Peyer's patch (tissue), 4 donors: ENCODE measurements around the gene MS4A4E.

Source experiments
- CTCF ChIP-seq, 6 experiments: fragments of 450-650 bp in 4 of 6; fragments of 200-600 bp in 2 of 6; sonication (generic) in 1 of 6; IDR thresholded peaks; one replicate each; pipeline ENCODE4 v1.5.1; 2017 to 2019; ENCODE audit warnings: antibody characterized with exemption in 6 of 6, mild to moderate bottlenecking in 3 of 6, moderate library complexity in 1 of 6
- POLR2A ChIP-seq, 2 donors: fragments of 450-650 bp; IDR thresholded peaks; one replicate each; pipeline ENCODE4 v1.5.1; 2017; ENCODE audit warnings: antibody characterized with exemption in 2 of 2, mild to moderate bottlenecking in 2 of 2, moderate library complexity in 2 of 2

GRCh38 chr11:60221692-60222091 lies 21.2 kb downstream of the MS4A4E start:
- TF ChIP-seq POLR2A (IDR thresholded peaks at IDR 0.05), result no peak
- TF ChIP-seq CTCF (IDR thresholded peaks at IDR 0.05), result no peak
